T-cell (primary cell): ENCODE results near the gene LSP1. TPM values are rescaled to one million over a fixed set of nuclear protein-coding genes. Genes with fewer than 3 reads are reported as not detected.

Source experiments
- total RNA-seq, 35 experiments: library from RNA in 6 of 35; stranded (reverse) in 6 of 35; fragments of 120-200 nt in 1 of 35; gene quantifications; one replicate each; pipeline versions ENCODE4 v1.2.1 to v1.2.4 and lab custom pipeline; 2013 to 2026

LSP1 gene
- total RNA-seq, 5 donors from 2014 or later (not counting 1 experiment from before 2014, with no cell fraction given): 286 to 514 (median 375) TPM

Other genes with a start within 250 kb of the LSP1 start
- not detected for gene KRTAP5-3, start 244.6 kb upstream of the LSP1 start, total RNA-seq
- not detected for gene KRTAP5-4, start 230.9 kb upstream of the LSP1 start, total RNA-seq
- not detected for gene KRTAP5-5, start 223.3 kb upstream of the LSP1 start, total RNA-seq
- not detected for gene KRTAP5-6, start 155.9 kb upstream of the LSP1 start, total RNA-seq
- 1 to 10 TPM in 4 of 5 donors, under 1 TPM in 1; 0.72 to 4.2 (median 1.8) TPM for gene IFITM10, start 102.5 kb upstream of the LSP1 start, total RNA-seq
- gene CTSD, start 89.2 kb upstream of the LSP1 start, total RNA-seq: 100 to 1,000 TPM in 3 of 5 donors, 10 to 100 TPM in 2; 91.9 to 187 (median 163) TPM
- not detected for gene SYT8, start 18.1 kb upstream of the LSP1 start, total RNA-seq
- gene TNNI2, start 14.1 kb upstream of the LSP1 start, total RNA-seq: under 1 TPM in 1 of 5 donors, not detected in 4; 0.39 TPM
- gene PRR33, start 38.8 kb downstream of the LSP1 start, total RNA-seq: under 1 TPM in 2 of 5 donors, not detected in 3; 0.10 to 0.12 TPM
- 10 to 100 TPM; 15.9 to 22.1 (median 18.2) TPM for gene TNNT3, start 66.6 kb downstream of the LSP1 start, total RNA-seq
- 10 to 100 TPM; 34.5 to 58.8 (median 37.8) TPM for gene MRPL23, start 94.2 kb downstream of the LSP1 start, total RNA-seq
- 1 to 10 TPM in 3 of 5 donors, not detected in 2; 1.7 to 2.3 (median 2.0) TPM for gene H19, start 144.8 kb downstream of the LSP1 start, total RNA-seq